ENCODE measurements around the gene NRCAM. TPM values are rescaled to one million over a fixed set of nuclear protein-coding genes. Genes with fewer than 3 reads are reported as not detected.
"Not testable (repeated sequence)": the region's sequence is repeated elsewhere in the genome, so short reads cannot be mapped to it uniquely, and the experiment has no call there.

NRCAM gene
- total RNA-seq, 1 donor from 2014 or later: 9.2 TPM

GRCh38 chr7:108393097-108393496 lies 63.1 kb downstream of the NRCAM start:
- DNase-seq: not testable (repeated sequence)

- not testable (repeated sequence) for DNase-seq
These were observed 68.5 kb downstream of the NRCAM start for GRCh38 chr7:108387686-108388085.

- no peak for DNase-seq
These were observed 70.3 kb downstream of the NRCAM start for GRCh38 chr7:108385834-108386422.

- DNase-seq: no peak
These were observed 71.3 kb downstream of the NRCAM start for GRCh38 chr7:108384716-108385483.

GRCh38 chr7:108382932-108383331 lies 73.3 kb downstream of the NRCAM start:
- peak; percentile 42 for DNase-seq

GRCh38 chr7:108380517-108380916 lies 75.7 kb downstream of the NRCAM start:
- DNase-seq: peak; percentile 51

GRCh38 chr7:108376206-108376605 lies 80.0 kb downstream of the NRCAM start:
- no peak for DNase-seq

GRCh38 chr7:108375668-108376067 lies 80.6 kb downstream of the NRCAM start:
- DNase-seq: no peak

- DNase-seq: no peak
These were observed 81.3 kb downstream of the NRCAM start for GRCh38 chr7:108374899-108375298.

GRCh38 chr7:108372618-108373017 lies 83.6 kb downstream of the NRCAM start:
- DNase-seq: no peak

- DNase-seq: no peak
These were observed 85.6 kb downstream of the NRCAM start for GRCh38 chr7:108370616-108371015.

- no peak for DNase-seq
These were observed 87.8 kb downstream of the NRCAM start for GRCh38 chr7:108368466-108368865.

- DNase-seq: peak; percentile 28
These were observed 88.3 kb downstream of the NRCAM start for GRCh38 chr7:108367946-108368345.

GRCh38 chr7:108367314-108367713 lies 88.9 kb downstream of the NRCAM start:
- DNase-seq: no peak

GRCh38 chr7:108363659-108364058 lies 92.6 kb downstream of the NRCAM start:
- DNase-seq: no peak

- DNase-seq: no peak
These were observed 96.0 kb downstream of the NRCAM start for GRCh38 chr7:108360058-108360800.

GRCh38 chr7:108358553-108358952 lies 97.7 kb downstream of the NRCAM start:
- DNase-seq: no peak

GRCh38 chr7:108351729-108352131 lies 104.5 kb downstream of the NRCAM start:
- no peak for DNase-seq

- DNase-seq: peak; percentile 32
These were observed 107.3 kb downstream of the NRCAM start for GRCh38 chr7:108348913-108349312.

- DNase-seq: peak; percentile 53
These were observed 108.6 kb downstream of the NRCAM start for GRCh38 chr7:108347616-108348015.

GRCh38 chr7:108345710-108346336 lies 110.4 kb downstream of the NRCAM start:
- DNase-seq: no peak

- no peak for DNase-seq
These were observed 115.3 kb downstream of the NRCAM start for GRCh38 chr7:108340856-108341411.

- not testable (repeated sequence) for DNase-seq
These were observed 115.8 kb downstream of the NRCAM start for GRCh38 chr7:108340406-108340805.
